Neural cell (in vitro differentiated cells): ENCODE data around the gene SOCS2. TPM values are rescaled to one million over a fixed set of nuclear protein-coding genes. Genes with fewer than 3 reads are reported as not detected.

Experiments
- H2AFZ ChIP-seq: fragments of 200-600, 300-800 bp; sonication (generic), shearing (Covaris generic); 2 replicates; pipeline ENCODE4 v1.6.0; 2014; ENCODE audit warnings: low read depth, mild to moderate bottlenecking, antibody characterized with exemption, low read length, moderate library complexity
- H3F3A ChIP-seq: fragments of 200-600 bp; shearing (Covaris generic); 2 replicates; pipeline ENCODE4 v1.6.1; 2016; ENCODE audit warnings: mild to moderate bottlenecking, moderate library complexity, mixed read lengths, antibody characterized with exemption, low read length; ENCODE audit not compliant: insufficient read depth, poor library complexity, severe bottlenecking
- H3K27ac ChIP-seq: fragments of 200-600, 300-800 bp; sonication (generic), shearing (Covaris generic); 2 replicates; pipeline ENCODE4 v1.5.1; 2014; ENCODE audit warnings: mild to moderate bottlenecking, low read length, moderate library complexity
- H3K27me3 ChIP-seq: fragments of 300-800, 200-600 bp; sonication (generic), shearing (Covaris generic); 2 replicates; pipeline ENCODE4 v1.6.0; 2014; ENCODE audit warnings: mild to moderate bottlenecking, low read depth, low read length, moderate library complexity; ENCODE audit not compliant: insufficient read depth
- H3K36me3 ChIP-seq: fragments of 300-800, 200-600 bp; sonication (generic), shearing (Covaris generic); 2 replicates; pipeline ENCODE4 v1.5.1; 2014; ENCODE audit warnings: mild to moderate bottlenecking, antibody characterized with exemption, low read length, moderate library complexity; ENCODE audit not compliant: insufficient read depth
- H3K4me2 ChIP-seq: fragments of 300-800, 200-600 bp; sonication (generic), shearing (Covaris generic); 2 replicates; pipeline ENCODE4 v1.6.0; 2014; ENCODE audit warnings: mild to moderate bottlenecking, low read length
- H3K4me3 ChIP-seq: fragments of 300-800, 200-600 bp; sonication (generic), shearing (Covaris generic); 2 replicates; pipeline ENCODE4 v1.5.1; 2014; ENCODE audit warnings: mild to moderate bottlenecking, low read length, moderate library complexity
- H3K79me2 ChIP-seq: fragments of 200-600 bp; shearing (Covaris generic); replicated peaks from 2 replicates; pipeline ENCODE4 v1.6.0; 2014; ENCODE audit warnings: mild to moderate bottlenecking, low read length, moderate library complexity; ENCODE audit not compliant: insufficient read depth
- H3K9ac ChIP-seq: fragments of 300-800, 200-600 bp; sonication (generic), shearing (Covaris generic); 2 replicates; pipeline ENCODE4 v1.6.1; 2016; ENCODE audit warnings: mild to moderate bottlenecking, low read length, mixed read lengths
- H3K9me2 ChIP-seq: fragments of 200-600 bp; shearing (Covaris generic); 2 replicates; pipeline ENCODE4 v1.6.1; 2016; ENCODE audit warnings: mild to moderate bottlenecking, low read length, mixed read lengths; ENCODE audit not compliant: insufficient read depth
- H3K9me3 ChIP-seq: fragments of 200-600, 300-800 bp; sonication (generic), shearing (Covaris generic); 2 replicates; pipeline ENCODE4 v1.6.1; 2016; ENCODE audit warnings: mild to moderate bottlenecking, mixed run types, low read length, moderate library complexity, mixed read lengths
- H4K20me1 ChIP-seq: fragments of 200-600 bp; shearing (Covaris generic); 2 replicates; pipeline ENCODE4 v1.6.1; 2016; ENCODE audit warnings: mild to moderate bottlenecking, mixed run types; ENCODE audit not compliant: insufficient read depth
- EP300 ChIP-seq: fragments of 450-650 bp; conservative IDR thresholded peaks from 2 replicates; pipeline ENCODE4 v1.6.1; 2014; ENCODE audit warnings: antibody characterized with exemption, mild to moderate bottlenecking, moderate library complexity; ENCODE audit not compliant: poor library complexity, severe bottlenecking
- EZH2 ChIP-seq: fragments of 200-600, 300-800 bp; shearing (Covaris generic), sonication (generic); IDR thresholded peaks from 2 replicates; pipeline ENCODE4 v1.6.1; 2014; ENCODE audit warnings: antibody characterized with exemption, low read length, borderline replicate concordance, mild to moderate bottlenecking; ENCODE audit not compliant: insufficient read depth, poor library complexity, severe bottlenecking
- MXI1 ChIP-seq: fragments of 450-650 bp; conservative IDR thresholded peaks from 2 replicates; pipeline ENCODE4 v1.6.1; 2014; ENCODE audit warnings: antibody characterized with exemption, mild to moderate bottlenecking; ENCODE audit not compliant: poor library complexity, severe bottlenecking
- POLR2AphosphoS5 ChIP-seq: IDR thresholded peaks from 2 replicates; pipeline ENCODE4 v1.6.1; 2012
- RAD21 ChIP-seq: fragments of 450-650 bp; conservative IDR thresholded peaks from 2 replicates; pipeline ENCODE4 v1.6.1; 2014; ENCODE audit warnings: antibody characterized with exemption, mild to moderate bottlenecking, moderate library complexity
- SMC3 ChIP-seq: fragments of 450-650 bp; conservative IDR thresholded peaks from 2 replicates; pipeline ENCODE4 v1.6.1; 2014; ENCODE audit warnings: antibody characterized with exemption, mild to moderate bottlenecking, moderate library complexity; ENCODE audit not compliant: poor library complexity
- TAF1 ChIP-seq: IDR thresholded peaks from 2 replicates; pipeline ENCODE4 v1.6.1; 2012; ENCODE audit warnings: low read depth
- polyA plus RNA-seq: library from polyadenylated mRNA; depleted of rRNA; stranded (reverse); fragments of >200 nt; gene quantifications from 2 replicates; pipeline ENCODE4 v1.2.3, GENCODE V29; 2014
- TF ChIP-seq, protein P1 (sequence below): fragments of 450-650 bp; IDR thresholded peaks from 2 replicates; pipeline ENCODE4 v1.5.1; 2014; ENCODE audit warnings: antibody characterized with exemption, mild to moderate bottlenecking, moderate library complexity; ENCODE audit not compliant: poor library complexity, severe bottlenecking
- TF ChIP-seq, protein P2 (sequence below): IDR thresholded peaks from 2 replicates; pipeline ENCODE4 v1.6.1; 2012; ENCODE audit warnings: borderline replicate concordance

Gene SOCS2
- polyA plus RNA-seq, 1 donor from 2014 or later, result 119 TPM

DNA sequence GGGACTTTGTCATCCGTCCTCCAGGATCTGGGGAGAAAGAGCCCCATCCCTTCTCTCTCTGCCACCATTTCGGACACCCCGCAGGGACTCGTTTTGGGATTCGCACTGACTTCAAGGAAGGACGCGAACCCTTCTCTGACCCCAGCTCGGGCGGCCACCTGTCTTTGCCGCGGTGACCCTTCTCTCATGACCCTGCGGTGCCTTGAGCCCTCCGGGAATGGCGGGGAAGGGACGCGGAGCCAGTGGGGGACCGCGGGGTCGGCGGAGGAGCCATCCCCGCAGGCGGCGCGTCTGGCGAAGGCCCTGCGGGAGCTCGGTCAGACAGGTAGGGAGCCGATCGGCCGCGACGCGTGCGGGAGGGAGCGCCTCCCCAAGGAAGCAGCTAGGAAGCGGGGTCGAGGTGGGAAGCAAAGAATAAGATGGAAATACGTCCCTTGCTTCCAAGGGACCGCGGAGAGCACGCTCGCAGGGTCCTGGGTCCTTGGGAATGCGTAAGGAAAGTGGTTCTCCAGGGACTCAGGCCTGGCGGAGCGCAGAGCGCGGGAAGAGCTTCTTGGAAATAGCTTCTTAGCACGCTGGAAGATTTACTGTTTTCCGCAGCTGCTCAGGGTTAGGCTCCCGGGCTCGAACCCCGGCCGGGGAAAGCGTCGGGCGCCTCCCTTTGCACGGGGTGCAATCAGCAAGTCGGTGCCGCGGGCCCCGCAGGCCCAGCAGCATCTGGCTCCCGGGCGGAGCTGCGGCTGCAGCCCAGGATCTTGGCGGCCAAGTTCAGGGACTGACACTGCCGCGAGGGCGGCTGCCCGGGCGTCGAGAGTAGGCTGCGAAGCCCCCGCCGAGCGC, 457 bp downstream of the SOCS2 start:
- Histone ChIP-seq H3F3A (no peaks in the 10 kb centered on the region), H3K79me2 (peaks cover 25% of the 10 kb centered on the region), H3K36me3 (no peaks in the 10 kb centered on the region), H3K9me3 (no peaks in the 10 kb centered on the region), H3K27ac (peak overlapping the region; percentile 87), H3K4me3 (peak overlapping the region; percentile 92), H3K9me2 (no peaks in the 10 kb centered on the region), H2AFZ (no peak overlapping the region), H3K27me3 (peaks cover 34% of the 10 kb centered on the region), H3K9ac (peak overlapping the region; percentile 90), H4K20me1 (peaks cover 4% of the 10 kb centered on the region), H3K4me2 (peak overlapping the region; percentile 86)
- TF ChIP-seq, protein P1, sequence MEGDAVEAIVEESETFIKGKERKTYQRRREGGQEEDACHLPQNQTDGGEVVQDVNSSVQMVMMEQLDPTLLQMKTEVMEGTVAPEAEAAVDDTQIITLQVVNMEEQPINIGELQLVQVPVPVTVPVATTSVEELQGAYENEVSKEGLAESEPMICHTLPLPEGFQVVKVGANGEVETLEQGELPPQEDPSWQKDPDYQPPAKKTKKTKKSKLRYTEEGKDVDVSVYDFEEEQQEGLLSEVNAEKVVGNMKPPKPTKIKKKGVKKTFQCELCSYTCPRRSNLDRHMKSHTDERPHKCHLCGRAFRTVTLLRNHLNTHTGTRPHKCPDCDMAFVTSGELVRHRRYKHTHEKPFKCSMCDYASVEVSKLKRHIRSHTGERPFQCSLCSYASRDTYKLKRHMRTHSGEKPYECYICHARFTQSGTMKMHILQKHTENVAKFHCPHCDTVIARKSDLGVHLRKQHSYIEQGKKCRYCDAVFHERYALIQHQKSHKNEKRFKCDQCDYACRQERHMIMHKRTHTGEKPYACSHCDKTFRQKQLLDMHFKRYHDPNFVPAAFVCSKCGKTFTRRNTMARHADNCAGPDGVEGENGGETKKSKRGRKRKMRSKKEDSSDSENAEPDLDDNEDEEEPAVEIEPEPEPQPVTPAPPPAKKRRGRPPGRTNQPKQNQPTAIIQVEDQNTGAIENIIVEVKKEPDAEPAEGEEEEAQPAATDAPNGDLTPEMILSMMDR, result peak; percentile 35
- no peak for TF ChIP-seq RAD21
- no peak for TF ChIP-seq SMC3
- TF ChIP-seq MXI1, result no peak
- no peak for TF ChIP-seq POLR2AphosphoS5
- TF ChIP-seq, protein P2, sequence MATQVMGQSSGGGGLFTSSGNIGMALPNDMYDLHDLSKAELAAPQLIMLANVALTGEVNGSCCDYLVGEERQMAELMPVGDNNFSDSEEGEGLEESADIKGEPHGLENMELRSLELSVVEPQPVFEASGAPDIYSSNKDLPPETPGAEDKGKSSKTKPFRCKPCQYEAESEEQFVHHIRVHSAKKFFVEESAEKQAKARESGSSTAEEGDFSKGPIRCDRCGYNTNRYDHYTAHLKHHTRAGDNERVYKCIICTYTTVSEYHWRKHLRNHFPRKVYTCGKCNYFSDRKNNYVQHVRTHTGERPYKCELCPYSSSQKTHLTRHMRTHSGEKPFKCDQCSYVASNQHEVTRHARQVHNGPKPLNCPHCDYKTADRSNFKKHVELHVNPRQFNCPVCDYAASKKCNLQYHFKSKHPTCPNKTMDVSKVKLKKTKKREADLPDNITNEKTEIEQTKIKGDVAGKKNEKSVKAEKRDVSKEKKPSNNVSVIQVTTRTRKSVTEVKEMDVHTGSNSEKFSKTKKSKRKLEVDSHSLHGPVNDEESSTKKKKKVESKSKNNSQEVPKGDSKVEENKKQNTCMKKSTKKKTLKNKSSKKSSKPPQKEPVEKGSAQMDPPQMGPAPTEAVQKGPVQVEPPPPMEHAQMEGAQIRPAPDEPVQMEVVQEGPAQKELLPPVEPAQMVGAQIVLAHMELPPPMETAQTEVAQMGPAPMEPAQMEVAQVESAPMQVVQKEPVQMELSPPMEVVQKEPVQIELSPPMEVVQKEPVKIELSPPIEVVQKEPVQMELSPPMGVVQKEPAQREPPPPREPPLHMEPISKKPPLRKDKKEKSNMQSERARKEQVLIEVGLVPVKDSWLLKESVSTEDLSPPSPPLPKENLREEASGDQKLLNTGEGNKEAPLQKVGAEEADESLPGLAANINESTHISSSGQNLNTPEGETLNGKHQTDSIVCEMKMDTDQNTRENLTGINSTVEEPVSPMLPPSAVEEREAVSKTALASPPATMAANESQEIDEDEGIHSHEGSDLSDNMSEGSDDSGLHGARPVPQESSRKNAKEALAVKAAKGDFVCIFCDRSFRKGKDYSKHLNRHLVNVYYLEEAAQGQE, result peak; percentile 8

- H3K36me3 ChIP-seq, result no peaks in the 10 kb centered on the region
- H3K9ac ChIP-seq, result peak overlapping the region; percentile 90
- H3K27ac ChIP-seq, result peak overlapping the region; percentile 87
- no peaks in the 10 kb centered on the region for H3K9me3 ChIP-seq
- no peaks in the 10 kb centered on the region for H3F3A ChIP-seq
- TF ChIP-seq EZH2 (no peak), MXI1 (no peak), RAD21 (no peak), POLR2AphosphoS5 (no peak), SMC3 (no peak), EP300 (no peak), TAF1 (no peak)
- TF ChIP-seq, protein P1, result no peak
- TF ChIP-seq, protein P2, result no peak
- peak overlapping the region; percentile 92 for H3K4me3 ChIP-seq
- peaks cover 25% of the 10 kb centered on the region for H3K79me2 ChIP-seq
- no peaks in the 10 kb centered on the region for H3K9me2 ChIP-seq
- H3K27me3 ChIP-seq, result peaks cover 34% of the 10 kb centered on the region
- H2AFZ ChIP-seq, result no peak overlapping the region
- peaks cover 4% of the 10 kb centered on the region for H4K20me1 ChIP-seq
- H3K4me2 ChIP-seq, result peak overlapping the region; percentile 86
These were observed 1.2 kb downstream of the SOCS2 start for GRCh38 chr12:93573552-93574223.
